Endothelial cell of umbilical vein (primary cell): Measurements from ENCODE around the gene PNKP. TPM values are rescaled to one million over a fixed set of nuclear protein-coding genes. Genes with fewer than 3 reads are reported as not detected.

Experiments
- BruUV-seq: library from RNA; stranded (reverse); fragments of 400-500 nt; replicated peaks from 2 replicates; lab custom pipeline; 2021; lab: Mats Ljungman, UMichigan
- CTCF ChIA-PET: fragments of 300-600, 350-600 bp; sonication (Branson Sonifier 250); formaldehyde crosslinking; loops from one replicate; lab custom pipeline; 2021; ENCODE audit warnings: antibody characterized with exemption, inconsistent platforms; lab: Charles Lee
- POLR2A ChIA-PET: fragments of 300-600, 350-600 bp; sonication (Branson Sonifier 250); formaldehyde crosslinking; loops from one replicate; lab custom pipeline; 2021; ENCODE audit warnings: antibody characterized with exemption, inconsistent platforms; lab: Charles Lee
- DNase-seq: peaks from one replicate; pipeline ENCODE4 v3.0.0-alpha.2; 2011; ENCODE audit warnings: low read depth, low spot score
- FAIRE-seq: peaks from 2 replicates; lab custom pipeline; 2011; peaks lifted over from hg19 to GRCh38; lab: Jason Lieb, UNC
- H2AFZ ChIP-seq: 2 replicates; pipeline ENCODE4 v1.6.0; 2012; ENCODE audit warnings: low read depth, low read length, control low read depth, inconsistent platforms
- H3K27ac ChIP-seq: 2 replicates; pipeline ENCODE4 v1.5.1; 2011; ENCODE audit warnings: low read depth, mild to moderate bottlenecking, control low read depth, low read length, moderate library complexity; ENCODE audit not compliant: insufficient read depth
- H3K27me3 ChIP-seq, 2 experiments: 2 replicates each; pipeline versions ENCODE4 v1.6.0 to v1.6.1; 2011; ENCODE audit warnings: low read length in 2 of 2, mixed read lengths in 1 of 2; ENCODE audit not compliant: control insufficient read depth in 2 of 2, insufficient read depth in 2 of 2
- H3K36me3 ChIP-seq, 2 experiments: 2 replicates in 1 of 2; 3 replicates in 1 of 2; pipeline ENCODE4 v1.5.1; 2011; ENCODE audit warnings: low read length in 2 of 2, mild to moderate bottlenecking in 1 of 2, moderate library complexity in 1 of 2; ENCODE audit not compliant: control insufficient read depth in 2 of 2, insufficient read depth in 2 of 2; ENCODE audit errors: extremely low read depth in 1 of 2
- H3K4me1 ChIP-seq: 3 replicates; pipeline ENCODE4 v1.5.1; 2011; ENCODE audit warnings: mild to moderate bottlenecking, low read length; ENCODE audit not compliant: control insufficient read depth, insufficient read depth; ENCODE audit errors: extremely low read depth
- H3K4me2 ChIP-seq: 2 replicates; pipeline ENCODE4 v1.6.1; 2011; ENCODE audit warnings: low read length, control low read depth, mixed read lengths; ENCODE audit not compliant: insufficient read depth
- H3K4me3 ChIP-seq, 3 experiments: fragments of 200-600 bp in 1 of 3; sonication (generic), shearing (Covaris generic) in 1 of 3; replicated peaks in 1 of 3; 2 replicates each; pipeline ENCODE4 v1.5.1; 2011 to 2016; ENCODE audit warnings: control low read depth in 3 of 3, low read length in 3 of 3, mild to moderate bottlenecking in 2 of 3, inconsistent platforms in 1 of 3, low read depth in 1 of 3, moderate library complexity in 1 of 3; ENCODE audit not compliant: insufficient read depth in 1 of 3
- H3K79me2 ChIP-seq: 2 replicates; pipeline ENCODE4 v1.6.0; 2012; ENCODE audit warnings: low read length, inconsistent platforms; ENCODE audit not compliant: control insufficient read depth, insufficient read depth
- H3K9ac ChIP-seq: replicated peaks from 2 replicates; pipeline ENCODE3; 2011; ENCODE audit warnings: low read length, control low read depth; ENCODE audit not compliant: insufficient read depth; ENCODE audit errors: extremely low read depth
- H3K9me1 ChIP-seq: replicated peaks from 3 replicates; pipeline ENCODE4 v1.6.0; 2011; ENCODE audit warnings: mild to moderate bottlenecking, low read length; ENCODE audit not compliant: control insufficient read depth, insufficient read depth; ENCODE audit errors: extremely low read depth
- H3K9me3 ChIP-seq: replicated peaks from 2 replicates; pipeline ENCODE4 v1.5.1; 2012; ENCODE audit warnings: low read length, inconsistent platforms; ENCODE audit not compliant: control insufficient read depth, insufficient read depth
- H4K20me1 ChIP-seq: replicated peaks from 2 replicates; pipeline ENCODE3; 2011; ENCODE audit warnings: mild to moderate bottlenecking, low read length; ENCODE audit not compliant: control insufficient read depth, insufficient read depth; ENCODE audit errors: extremely low read depth
- EZH2 ChIP-seq: IDR thresholded peaks from 2 replicates; pipeline ENCODE4 v1.6.1; 2012; ENCODE audit warnings: borderline replicate concordance, low read depth, mild to moderate bottlenecking, moderate library complexity, low read length, inconsistent platforms; ENCODE audit not compliant: severe bottlenecking
- FOS ChIP-seq: IDR thresholded peaks from 2 replicates; pipeline ENCODE4 v1.6.1; 2011; ENCODE audit warnings: mild to moderate bottlenecking, low read length, moderate library complexity, borderline replicate concordance; ENCODE audit not compliant: insufficient read depth
- GATA2 ChIP-seq: IDR thresholded peaks from 2 replicates; pipeline ENCODE4 v1.7.0; 2011; ENCODE audit warnings: low read depth, mild to moderate bottlenecking, moderate library complexity, mixed read lengths, low read length; ENCODE audit not compliant: insufficient read length, insufficient read depth
- JUN ChIP-seq: IDR thresholded peaks from 2 replicates; pipeline ENCODE4 v1.6.1; 2011; ENCODE audit warnings: borderline replicate concordance, low read depth; ENCODE audit not compliant: insufficient read length, insufficient read depth
- MYC ChIP-seq: IDR thresholded peaks from one replicate; pipeline ENCODE4 v1.6.1; 2011; ENCODE audit warnings: mild to moderate bottlenecking, low read depth, low read length
- POLR2A ChIP-seq: IDR thresholded peaks from 2 replicates; pipeline ENCODE4 v1.6.1; 2012; ENCODE audit warnings: low read depth, mild to moderate bottlenecking, control low read depth, low read length
- POLR2AphosphoS5 ChIP-seq: IDR thresholded peaks from 2 replicates; pipeline ENCODE4 v1.6.1; 2012; ENCODE audit warnings: low read depth, mild to moderate bottlenecking, control low read depth, low read length, moderate library complexity; ENCODE audit not compliant: insufficient read depth
- dilution Hi-C: fragments of 300-500 bp; cut with MboI; formaldehyde crosslinking; loops from one replicate; pipeline ENCODE4 v1.15.0; 2019; ENCODE audit warnings: low sequenced_read_pairs; ENCODE audit not compliant: extremely low pct_ligation_motif_present
- intact Hi-C: fragments of 100-400 bp; cut with micrococcal nuclease; formaldehyde crosslinking; loops from one replicate; pipeline ENCODE4 v1.10.0; 2022
- polyA plus RNA-seq, 4 experiments: library from polyadenylated mRNA; depleted of rRNA in 3 of 4; stranded (reverse) in 3 of 4; unstranded in 1 of 4; fragments of >200 nt; gene quantifications; 2 replicates each; pipeline versions ENCODE4 v1.2.1 to v1.2.3, GENCODE V29; 2011 to 2012; ENCODE audit warnings: missing spikeins in 1 of 4
- total RNA-seq: library from RNA; stranded (reverse); gene quantifications from 2 replicates; pipeline ENCODE4 v1.2.3, GENCODE V29; 2021
- TF ChIP-seq, protein P1 (sequence below), 2 donors: IDR thresholded peaks; 1 replicate in 1 of 2; 2 replicates in 1 of 2; pipeline ENCODE4 v1.5.1; 2011; ENCODE audit warnings: low read length in 2 of 2, mild to moderate bottlenecking in 2 of 2, moderate library complexity in 2 of 2, control low read depth in 1 of 2, inconsistent platforms in 1 of 2, low read depth in 1 of 2; ENCODE audit not compliant: insufficient read depth in 1 of 2; ENCODE audit errors: extremely low read depth in 1 of 2
- TF ChIP-seq, protein P2 (sequence below): IDR thresholded peaks from 2 replicates; pipeline ENCODE4 v1.6.1; 2011; ENCODE audit not compliant: insufficient read depth, insufficient read length

The PNKP gene
- total and polyA plus RNA-seq, 2 donors (not counting 3 experiments of a cell fraction or from before 2014, with no cell fraction given) = 39.4 to 112 TPM

DNA sequence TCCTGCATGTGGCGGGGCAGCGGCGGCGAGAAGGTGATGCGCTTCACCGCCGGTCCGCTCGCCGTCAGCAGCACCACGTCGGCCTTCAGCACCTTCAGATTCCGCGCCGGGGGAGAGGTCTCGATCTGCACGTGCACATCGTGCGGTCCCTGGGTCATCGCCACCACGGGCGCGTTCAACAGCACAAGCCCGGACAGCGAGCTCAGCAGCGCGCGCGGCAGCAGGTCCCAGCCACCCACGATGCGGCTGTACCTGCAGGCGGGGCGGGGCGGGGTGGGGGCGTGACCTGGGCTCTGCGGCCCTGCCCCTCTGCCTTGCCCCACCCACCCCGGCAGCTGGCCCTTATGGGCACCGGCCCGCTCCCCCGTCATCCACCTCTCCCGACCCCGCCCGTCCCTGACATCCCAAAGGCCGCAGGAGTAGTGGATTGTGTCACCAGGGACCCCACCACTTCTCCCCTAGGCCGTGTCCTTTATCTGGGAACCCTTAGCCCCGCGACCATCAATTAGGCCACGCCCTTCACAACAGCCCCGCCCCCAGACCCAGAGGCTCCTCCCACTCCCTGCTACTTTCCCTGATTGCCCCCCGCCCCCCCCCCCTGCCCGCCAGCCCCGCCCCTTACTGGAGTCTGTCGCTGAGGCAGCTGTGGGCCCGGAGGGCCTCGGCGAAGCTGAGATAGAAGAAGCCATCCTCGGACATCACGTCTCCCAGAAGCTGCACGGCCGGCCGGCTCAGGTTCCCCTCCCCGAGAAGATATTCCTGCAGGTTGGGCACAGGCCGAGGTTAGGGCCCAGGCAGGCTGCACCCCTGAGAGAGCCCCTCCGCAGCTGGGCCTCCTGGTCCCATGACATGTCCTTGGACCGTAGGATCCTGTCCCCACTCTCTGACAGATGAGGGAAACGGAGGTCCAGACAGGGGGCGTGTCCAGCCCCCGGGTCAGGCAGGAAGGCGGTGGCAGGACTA lies 23.3 kb upstream of the PNKP start:
- TF ChIP-seq GATA2 (no peak), JUN (no peak), EZH2 (no peak), MYC (no peak), FOS (no peak), POLR2AphosphoS5 (no peak), POLR2A (no peak)
- TF ChIP-seq, protein P1, sequence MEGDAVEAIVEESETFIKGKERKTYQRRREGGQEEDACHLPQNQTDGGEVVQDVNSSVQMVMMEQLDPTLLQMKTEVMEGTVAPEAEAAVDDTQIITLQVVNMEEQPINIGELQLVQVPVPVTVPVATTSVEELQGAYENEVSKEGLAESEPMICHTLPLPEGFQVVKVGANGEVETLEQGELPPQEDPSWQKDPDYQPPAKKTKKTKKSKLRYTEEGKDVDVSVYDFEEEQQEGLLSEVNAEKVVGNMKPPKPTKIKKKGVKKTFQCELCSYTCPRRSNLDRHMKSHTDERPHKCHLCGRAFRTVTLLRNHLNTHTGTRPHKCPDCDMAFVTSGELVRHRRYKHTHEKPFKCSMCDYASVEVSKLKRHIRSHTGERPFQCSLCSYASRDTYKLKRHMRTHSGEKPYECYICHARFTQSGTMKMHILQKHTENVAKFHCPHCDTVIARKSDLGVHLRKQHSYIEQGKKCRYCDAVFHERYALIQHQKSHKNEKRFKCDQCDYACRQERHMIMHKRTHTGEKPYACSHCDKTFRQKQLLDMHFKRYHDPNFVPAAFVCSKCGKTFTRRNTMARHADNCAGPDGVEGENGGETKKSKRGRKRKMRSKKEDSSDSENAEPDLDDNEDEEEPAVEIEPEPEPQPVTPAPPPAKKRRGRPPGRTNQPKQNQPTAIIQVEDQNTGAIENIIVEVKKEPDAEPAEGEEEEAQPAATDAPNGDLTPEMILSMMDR (IDR thresholded peaks at IDR 0.05; ENCODE audit: extremely low read depth in 1 of 2, insufficient read depth in 1 of 2, low read depth in 1 of 2, low read length in 2 of 2) = no peak
- TF ChIP-seq, protein P2, sequence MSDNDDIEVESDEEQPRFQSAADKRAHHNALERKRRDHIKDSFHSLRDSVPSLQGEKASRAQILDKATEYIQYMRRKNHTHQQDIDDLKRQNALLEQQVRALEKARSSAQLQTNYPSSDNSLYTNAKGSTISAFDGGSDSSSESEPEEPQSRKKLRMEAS = no peak
- POLR2A ChIA-PET = interaction anchor here (0.8 kb wide), 1 partner anchor 39 kb away, joined by 3 read pairs; no protein-coding TSS in a partner anchor
- Histone ChIP-seq H3K4me3 (no peak overlapping the region), H3K4me2 (no peak overlapping the region), H4K20me1 (no peaks in the 10 kb centered on the region), H3K36me3 (no peaks in the 10 kb centered on the region), H2AFZ (peak overlapping the region; percentile 77), H3K9me1 (no peaks in the 10 kb centered on the region), H3K79me2 (no peaks in the 10 kb centered on the region), H3K4me1 (peaks cover 3% of the 10 kb centered on the region), H3K27ac (no peak overlapping the region), H3K9me3 (no peaks in the 10 kb centered on the region), H3K27me3 (no peaks in the 10 kb centered on the region), H3K9ac (no peak overlapping the region)
- FAIRE-seq (no peak), DNase-seq (no peak)
- intact Hi-C loops = loop anchor here (1.0 kb wide), 2 partner anchors 12 to 40 kb away; no protein-coding TSS in a partner anchor
- CTCF ChIA-PET = interaction anchor here (0.7 to 1.0 kb wide), 3 partner anchors 9 to 140 kb away, joined by 3 read pairs; partner anchors contain the start of gene ATF5
- no TSS peak for BruUV-seq
- dilution Hi-C loops = no loop called here
